Stimulated activated CD4-positive, alpha-beta T cell treated with anti-CD3 and anti-CD28 coated beads, Interleukin-12 subunit alpha, Interleukin-12 subunit beta, amount 100 ng/mL, for 48 hours (primary cell): ENCODE results near the gene ZFAND2A.

Experiments
- DNase-seq, 3 donors: peaks; one replicate each; pipeline ENCODE4 v3.0.0-alpha.2; 2020; ENCODE audit warnings: low read depth in 2 of 3, low spot score in 1 of 3

ZFAND2A gene

DNA sequence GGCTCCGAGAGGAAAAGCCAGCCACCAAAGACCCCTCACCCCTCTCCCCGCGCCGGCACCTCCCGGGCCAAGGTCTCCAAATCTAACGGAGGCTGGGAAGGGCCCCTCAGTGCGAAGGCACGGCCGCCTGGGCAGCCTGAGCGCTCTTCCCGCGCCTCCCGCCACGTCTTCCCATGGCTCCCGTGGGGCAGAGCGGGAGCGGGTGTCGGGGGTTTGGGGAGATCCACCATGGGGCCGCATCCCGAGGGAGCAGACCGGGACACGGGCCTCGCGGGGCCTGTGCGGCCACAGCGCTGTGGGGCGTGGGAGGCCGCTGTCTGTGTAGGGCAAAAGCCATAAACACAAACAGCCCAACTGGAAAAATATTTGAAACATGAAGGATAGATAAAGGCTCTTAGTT lies 49.6 kb downstream of the ZFAND2A start:
- DNase-seq, result no peak

DNA sequence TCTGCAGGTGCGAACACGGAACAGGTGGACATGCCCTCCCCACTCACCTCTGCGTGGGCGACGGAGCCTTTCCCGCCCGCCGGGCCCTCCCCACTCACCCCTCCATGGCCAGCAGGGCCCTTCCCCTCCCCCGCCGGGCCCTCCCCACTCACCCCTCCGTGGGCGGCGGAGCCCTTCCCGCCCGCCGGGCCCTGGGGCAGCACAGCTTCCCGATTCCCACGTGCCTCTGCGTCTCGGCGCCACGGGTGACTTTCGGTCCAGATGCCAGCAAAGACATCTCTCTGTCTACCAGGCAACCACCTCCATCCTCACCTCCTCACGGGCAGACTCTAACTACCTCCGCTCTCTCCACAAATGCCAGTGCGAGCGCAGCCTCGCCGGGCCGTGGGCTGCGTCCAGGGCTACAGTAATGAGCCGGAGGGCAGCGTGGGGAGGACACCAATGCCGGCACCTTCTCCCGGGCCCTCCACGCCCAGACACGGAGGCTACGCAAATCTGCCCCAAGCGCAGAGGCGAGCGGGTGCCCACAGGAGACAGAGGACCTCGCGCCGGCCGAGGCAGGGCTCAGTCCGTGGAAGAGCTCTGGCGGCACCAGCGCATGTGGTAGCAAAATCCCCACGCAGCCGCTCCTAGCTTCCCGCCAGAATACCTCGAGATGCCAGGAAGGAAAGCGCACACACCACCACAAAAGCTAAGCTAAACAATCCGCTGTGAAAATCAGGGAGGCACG lies 50.2 kb downstream of the ZFAND2A start:
- DNase-seq, result no peak

DNA sequence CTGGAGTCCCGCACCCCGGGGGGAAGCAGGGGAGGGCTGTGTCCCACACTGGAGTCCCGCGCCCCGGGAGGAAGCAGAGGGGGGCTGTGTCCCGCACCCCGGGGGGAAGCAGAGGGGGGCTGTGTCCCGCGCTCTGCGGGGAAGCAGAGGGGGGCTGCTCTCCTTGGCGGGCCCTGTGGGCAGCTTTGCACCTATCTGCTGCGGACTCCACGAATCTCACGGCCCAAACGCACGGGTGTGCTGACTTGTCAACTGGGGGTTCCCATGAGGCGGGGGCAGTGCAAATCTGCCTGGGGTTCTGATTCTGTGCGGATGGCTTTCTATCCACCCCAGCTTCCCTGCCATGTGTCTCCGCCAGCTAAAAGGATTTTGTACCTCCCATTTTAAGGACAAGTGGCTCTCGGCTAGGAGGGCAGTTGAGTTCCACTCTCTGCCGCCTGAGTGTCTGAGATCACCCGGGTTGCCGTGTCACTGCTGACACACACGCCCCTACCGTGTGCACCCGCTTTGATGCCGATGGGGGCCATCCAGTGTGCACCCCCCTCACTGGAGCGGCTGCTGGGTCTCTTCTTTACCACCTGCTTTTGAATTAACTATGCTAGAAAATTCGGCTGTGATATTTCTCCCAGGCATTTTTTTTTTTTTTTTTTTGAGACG lies 51.6 kb downstream of the ZFAND2A start:
- DNase-seq, result no peak

DNA sequence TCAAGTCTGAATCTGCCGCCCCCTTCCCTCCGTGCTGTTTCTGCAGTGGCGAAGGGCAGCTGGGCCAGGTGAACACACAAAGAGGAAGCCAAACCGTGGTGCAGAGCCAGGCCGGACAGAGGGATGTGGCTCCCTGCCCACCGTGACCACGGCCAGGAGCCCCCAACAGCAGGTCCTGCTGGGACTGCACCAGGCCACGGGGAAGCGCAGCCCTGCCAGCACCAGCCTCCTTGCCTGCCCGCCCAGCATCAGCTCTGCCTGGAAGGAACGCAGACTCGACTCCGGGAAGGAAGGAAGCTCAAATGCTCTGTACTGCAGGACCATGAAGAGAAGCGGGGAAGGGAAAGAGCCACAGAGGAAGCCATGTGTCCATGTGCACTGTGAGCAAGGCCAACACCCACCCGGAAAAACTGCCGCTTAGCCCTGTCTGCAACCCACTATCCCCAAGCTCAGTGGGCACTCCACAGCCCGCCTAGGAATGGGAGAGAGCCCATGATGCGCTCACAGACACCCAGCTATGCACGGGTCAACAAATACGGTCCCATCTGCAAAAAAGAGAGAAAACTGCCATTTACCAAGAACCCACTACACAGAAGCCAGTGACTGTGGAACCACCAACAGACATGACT lies 53.1 kb downstream of the ZFAND2A start:
- no peak for DNase-seq

DNA sequence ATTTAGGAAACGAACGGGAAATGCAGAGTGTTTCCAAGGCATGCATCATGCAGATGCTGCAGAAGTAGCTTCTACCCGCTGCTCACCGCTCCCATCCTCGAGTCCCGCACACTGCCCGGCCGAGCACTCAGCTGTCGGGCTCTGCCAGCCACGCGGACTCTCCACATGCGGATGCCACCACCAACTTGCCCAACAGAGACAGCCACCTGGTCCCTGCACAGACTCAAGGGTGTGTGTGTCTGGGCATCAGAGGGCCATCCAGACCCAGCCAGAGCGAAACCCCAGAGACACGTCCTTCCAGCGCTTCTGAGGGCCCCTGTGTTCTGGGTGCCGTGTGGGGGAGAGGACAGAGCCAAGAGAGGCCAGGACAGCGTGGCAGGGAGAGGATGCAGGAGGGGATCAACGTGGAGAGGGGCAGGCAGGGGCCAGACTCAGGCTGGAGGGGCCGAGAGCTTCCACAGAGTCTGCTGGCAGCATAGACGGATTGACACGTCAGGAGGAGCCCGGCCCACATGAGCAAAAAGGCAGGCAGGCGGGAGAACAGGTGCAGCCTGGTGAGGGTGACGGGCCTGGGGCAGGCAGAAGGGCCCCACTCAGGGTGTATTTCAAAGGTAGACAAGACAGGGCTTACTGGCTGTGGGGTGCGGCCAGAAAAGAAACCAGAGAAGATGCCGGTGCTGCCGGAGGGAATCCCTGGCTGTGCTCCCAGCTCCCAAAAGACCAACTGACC lies 53.8 kb downstream of the ZFAND2A start:
- DNase-seq, result no peak

DNA sequence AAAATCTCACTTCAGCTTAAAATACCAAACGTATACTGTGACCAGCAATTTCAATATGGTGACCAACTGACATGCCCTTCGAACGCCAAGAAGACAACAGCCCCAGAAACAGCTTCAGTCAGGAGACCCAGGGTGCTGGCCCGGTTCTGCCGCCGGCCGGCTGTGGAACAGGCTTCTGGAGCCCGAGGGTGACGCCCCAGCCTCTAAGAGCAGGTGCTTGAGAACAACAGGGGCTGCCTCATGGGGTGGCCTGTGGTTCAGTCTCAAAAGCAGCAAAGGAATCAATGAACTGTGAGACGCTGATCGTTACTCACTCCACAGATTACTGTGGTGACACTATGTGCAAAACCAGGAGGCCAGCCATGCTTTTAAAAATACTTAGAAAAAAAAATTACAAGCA lies 54.8 kb downstream of the ZFAND2A start:
- no peak for DNase-seq

DNA sequence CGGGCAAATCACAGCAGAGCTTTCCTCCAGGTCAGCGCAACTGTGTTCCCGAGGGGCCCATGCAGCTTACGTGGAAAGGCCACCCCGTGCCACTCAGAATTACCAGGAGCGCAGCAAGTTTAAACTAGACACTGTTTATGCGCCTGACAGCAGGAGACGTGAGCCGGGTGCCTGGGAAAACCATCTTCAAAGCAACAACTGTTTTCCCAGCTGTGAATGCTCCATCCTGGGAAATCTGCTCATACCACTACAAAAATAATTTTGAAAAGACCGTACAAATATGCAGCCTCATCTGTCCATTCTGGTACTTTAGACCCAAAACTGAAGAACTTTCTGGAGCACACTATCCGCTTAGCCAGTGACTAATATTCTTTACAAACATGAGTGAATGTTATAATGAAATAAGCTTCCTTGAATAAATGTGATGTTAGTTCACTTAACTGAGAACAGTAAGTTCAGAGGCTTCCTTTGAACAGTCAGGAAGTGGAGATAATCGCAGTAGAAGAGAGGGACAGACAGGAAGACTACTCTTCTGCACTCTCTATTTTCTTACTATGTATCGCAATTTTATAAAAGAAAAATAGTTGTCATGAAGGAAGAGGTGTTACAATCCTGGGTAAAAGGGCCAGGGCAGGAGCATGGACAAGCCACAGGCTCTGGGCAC lies 55.3 kb downstream of the ZFAND2A start:
- DNase-seq, result no peak

DNA sequence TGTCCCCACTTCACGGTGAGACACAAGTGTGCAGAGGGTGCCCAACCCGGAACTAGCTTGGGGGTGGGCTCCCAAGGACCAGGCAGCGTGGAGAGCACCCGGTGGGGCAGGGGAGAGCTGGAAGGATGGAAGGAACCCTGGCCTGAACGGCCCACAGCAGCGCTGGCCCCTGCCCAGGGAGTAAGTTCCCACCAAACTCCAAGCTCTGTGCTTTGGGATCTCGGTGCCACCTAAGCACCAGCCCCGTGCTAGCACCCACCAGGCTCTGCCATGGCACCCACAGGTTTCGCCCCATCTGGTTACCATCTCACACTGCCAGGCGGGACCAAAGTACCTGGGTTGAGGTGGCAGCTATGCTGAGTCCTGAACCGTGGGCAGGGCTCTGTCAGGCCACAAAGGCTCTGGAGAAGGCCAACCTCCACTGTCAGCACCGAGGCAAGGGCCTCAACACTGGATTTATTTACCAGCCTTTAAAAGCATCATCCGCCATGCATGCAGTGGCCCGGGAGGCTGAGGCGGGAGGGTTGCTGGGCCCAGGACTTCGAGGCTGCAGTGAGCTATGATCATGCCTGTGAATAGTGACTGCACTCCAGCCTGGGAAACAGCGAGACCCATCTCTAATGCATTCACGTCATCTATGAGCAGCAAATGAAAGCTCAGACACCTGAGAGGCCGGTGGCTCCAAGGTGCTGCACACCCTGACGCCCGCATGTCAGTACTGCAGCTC lies 56.0 kb downstream of the ZFAND2A start:
- DNase-seq, result no peak

DNA sequence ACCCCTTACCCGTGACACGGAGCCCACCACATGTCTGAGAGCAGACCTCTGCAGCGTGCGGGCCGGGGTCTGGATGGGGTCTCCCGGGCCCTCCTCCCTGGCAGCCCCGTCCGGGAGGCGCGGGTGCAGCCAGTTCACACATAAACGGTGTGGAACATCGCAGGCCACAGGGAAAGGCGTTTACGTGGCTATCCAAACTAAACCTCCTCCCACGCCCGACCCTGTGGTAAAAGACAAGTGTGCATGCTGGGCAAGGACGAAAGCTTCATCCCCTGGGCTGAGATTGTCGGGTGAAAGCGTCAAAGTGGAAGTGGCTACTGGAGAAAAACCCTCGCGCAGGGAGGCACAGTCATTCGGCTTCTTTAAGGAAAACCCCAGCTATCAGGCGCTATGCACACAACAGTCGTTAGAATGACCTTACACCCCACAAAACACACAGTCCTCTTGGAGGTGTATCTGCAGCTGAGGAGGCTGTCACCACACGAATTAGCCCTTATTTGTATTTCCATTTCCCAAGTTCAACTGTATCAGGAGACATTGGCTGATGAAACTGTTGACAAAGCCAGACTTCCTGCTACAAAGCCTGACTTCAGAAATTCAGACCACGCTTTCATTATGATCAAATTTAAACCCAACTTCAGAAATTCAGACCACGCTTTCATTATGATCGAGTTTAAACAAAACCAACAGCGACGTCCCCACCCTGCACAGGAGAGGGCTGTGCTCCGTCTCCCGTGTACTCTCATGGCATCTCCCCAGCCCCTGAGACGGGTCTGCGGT lies 56.8 kb downstream of the ZFAND2A start:
- peak in 1 of 3 donors; percentile 41 for DNase-seq
